GM13976 (cell line): ENCODE measurements around the gene SV2C.

Experiments
- DNase-seq: peaks from one replicate; pipeline ENCODE4 v3.0.0; 2012; ENCODE audit warnings: low spot score
- in situ Hi-C: fragments of 300-500 bp; cut with MboI; formaldehyde crosslinking; loops from one replicate; pipeline ENCODE4 v1.12.0; 2022; ENCODE audit warnings: low sequenced_read_pairs, mixed read lengths, inconsistent platforms; ENCODE audit not compliant: unreplicated experiment
- TF ChIP-seq, protein P1 (sequence below): IDR thresholded peaks from 2 replicates; pipeline ENCODE4 v1.5.1; 2012; ENCODE audit warnings: borderline replicate concordance, mild to moderate bottlenecking; ENCODE audit not compliant: insufficient read depth; ENCODE audit errors: extremely low read depth, missing control alignments, control extremely low read depth

The SV2C gene

DNA sequence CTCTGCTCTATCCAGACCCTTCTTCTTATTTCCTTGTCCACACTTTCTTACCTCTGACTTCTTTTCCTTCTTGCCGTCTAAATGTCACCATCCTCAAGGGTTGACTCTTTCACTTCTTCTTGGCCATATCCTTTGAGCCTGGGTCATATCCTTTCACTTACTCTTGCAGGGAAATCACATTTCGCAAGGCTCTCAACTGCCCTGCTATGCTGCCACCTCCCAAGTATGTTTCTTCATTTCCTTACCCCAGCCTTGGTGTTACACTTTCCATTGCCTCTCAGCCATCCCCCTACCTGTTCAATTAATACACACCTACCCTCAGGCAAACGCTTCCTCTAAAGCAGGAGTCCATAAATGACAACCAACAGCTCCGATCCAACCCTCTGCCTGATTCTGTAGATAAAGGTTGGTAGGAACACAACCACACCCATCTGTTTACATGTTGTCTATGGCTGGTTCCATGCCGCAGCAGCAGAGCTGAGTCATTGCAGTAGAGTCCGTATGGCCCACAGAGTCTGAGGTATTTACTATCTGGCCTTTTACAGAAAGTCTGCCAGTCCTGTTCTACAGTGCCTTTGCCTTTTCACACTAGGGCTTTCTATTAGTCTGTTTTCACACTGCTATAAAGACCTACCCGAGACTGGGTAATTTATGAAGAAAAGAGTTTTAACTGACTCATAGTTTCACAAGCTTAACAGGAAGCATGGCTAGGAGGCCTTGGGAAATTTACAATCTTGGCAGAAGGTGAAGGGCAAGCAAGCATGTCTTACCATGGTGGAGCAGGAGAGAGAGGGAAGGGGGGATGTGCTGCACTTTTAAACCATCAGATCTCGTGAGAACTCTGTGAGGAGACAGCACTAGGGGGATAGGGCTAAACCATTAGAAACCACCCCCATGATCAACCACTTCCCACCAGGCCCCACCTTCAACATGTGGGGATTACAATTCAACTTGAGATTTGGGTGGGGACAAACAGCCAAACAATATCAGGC lies 97.9 kb downstream of the SV2C start:
- DNase-seq = no peak
- in situ Hi-C loops = no loop called here
- TF ChIP-seq, protein P1, sequence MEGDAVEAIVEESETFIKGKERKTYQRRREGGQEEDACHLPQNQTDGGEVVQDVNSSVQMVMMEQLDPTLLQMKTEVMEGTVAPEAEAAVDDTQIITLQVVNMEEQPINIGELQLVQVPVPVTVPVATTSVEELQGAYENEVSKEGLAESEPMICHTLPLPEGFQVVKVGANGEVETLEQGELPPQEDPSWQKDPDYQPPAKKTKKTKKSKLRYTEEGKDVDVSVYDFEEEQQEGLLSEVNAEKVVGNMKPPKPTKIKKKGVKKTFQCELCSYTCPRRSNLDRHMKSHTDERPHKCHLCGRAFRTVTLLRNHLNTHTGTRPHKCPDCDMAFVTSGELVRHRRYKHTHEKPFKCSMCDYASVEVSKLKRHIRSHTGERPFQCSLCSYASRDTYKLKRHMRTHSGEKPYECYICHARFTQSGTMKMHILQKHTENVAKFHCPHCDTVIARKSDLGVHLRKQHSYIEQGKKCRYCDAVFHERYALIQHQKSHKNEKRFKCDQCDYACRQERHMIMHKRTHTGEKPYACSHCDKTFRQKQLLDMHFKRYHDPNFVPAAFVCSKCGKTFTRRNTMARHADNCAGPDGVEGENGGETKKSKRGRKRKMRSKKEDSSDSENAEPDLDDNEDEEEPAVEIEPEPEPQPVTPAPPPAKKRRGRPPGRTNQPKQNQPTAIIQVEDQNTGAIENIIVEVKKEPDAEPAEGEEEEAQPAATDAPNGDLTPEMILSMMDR = no peak

DNA sequence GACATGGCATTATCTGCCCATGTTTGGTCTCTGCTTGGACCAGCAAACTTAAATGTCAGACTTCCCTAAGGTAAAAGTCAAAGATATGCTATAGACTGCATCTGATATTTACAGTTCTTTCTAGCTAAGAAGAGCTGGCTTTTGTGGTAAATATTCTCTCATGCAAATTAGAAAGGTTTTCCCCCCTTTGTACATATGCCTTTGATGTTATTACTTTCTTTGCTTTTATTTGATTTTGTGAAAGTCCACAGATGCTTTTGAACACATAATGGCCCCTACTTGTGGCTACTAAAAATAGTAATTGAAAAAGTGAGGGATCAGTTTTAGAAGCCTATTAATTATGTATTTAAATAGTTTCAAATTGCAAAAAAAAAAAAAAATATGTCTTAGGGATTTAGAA lies 104.2 kb downstream of the SV2C start:
- DNase-seq = no peak
- in situ Hi-C loops = no loop called here
- TF ChIP-seq, protein P1 = no peak

DNA sequence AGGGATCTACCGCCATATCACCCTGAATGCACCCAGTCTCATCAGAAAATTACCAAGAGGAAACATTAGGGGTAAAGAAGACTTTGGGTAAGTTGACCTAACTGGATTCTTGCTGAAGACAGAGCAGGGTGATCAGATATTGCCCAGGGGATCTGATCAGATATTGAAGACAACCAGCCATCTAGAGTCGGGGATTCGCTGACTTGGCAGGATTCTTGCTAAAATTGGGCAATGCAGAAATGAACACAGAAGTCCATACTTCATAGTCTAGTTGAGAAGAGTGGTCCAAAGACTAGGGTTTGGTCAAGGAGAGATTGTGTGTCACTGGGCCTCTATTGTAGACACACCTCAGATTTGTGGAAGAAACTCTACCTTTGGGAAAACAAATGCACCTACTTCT lies 107.2 kb downstream of the SV2C start:
- DNase-seq = no peak
- TF ChIP-seq, protein P1 = no peak

DNA sequence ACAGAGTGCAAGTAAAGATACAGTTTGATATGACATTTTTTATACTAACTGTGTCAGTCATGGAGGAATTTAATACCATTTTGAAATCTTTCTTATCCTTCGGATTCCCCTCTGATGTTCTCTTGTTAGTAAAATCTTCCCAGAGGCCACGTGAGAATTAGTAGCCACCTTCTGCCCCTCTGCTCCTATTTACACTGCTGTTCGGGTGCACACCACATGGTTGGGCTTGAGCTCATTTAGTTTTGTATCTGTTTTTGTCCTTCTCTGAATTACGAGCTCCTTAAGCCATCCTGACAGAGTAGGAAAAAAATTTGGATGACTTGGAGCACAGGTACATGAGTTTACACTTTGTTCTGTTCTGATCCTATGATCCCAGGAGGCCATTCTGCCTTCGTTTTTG lies 109.7 kb downstream of the SV2C start:
- in situ Hi-C loops = no loop called here
- DNase-seq = no peak
- TF ChIP-seq, protein P1 = no peak

More for the DNA sequence above, 107.2 kb downstream of the SV2C start:
- in situ Hi-C loops = no loop called here

DNA sequence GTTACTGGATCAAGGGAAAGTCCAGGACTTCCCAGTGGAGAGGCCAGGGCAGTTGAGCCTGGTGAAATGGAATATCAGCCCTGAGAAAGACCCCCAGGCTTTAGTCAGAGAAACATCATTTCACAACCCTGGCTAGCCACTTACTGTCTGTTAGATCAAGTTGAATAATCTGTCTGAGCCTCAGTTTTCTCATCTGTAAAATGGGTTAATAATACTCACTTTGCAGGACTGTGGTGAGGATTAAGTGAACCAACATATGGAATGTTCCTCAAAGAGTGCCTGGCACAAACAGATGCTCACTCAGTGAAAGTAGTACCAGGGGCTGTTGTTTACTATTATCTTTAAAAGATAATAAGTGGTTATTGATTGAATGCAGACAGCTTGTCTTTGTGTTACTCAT lies 110.5 kb downstream of the SV2C start:
- TF ChIP-seq, protein P1 = no peak
- in situ Hi-C loops = no loop called here

DNA sequence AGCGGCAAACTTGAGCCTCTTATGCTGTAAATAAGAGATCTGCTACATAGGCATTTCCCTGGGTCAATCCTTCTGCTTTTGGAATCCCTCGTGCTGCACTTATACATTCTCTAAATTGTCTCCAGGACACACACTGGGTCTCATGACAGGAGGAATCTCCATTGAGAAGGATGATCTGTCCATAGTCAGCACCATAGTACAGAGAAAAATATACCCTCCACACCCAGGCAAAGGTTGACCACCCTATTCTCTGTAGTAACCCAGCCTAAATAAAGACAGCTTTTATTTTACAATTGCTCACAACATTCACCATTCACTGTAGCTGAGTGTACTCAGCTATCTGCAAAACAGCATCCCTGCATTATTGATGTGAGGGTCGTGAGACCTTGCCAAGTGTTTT lies 111.2 kb downstream of the SV2C start:
- no peak for DNase-seq
- in situ Hi-C loops = no loop called here
- TF ChIP-seq, protein P1 = no peak

More for the DNA sequence above, 110.5 kb downstream of the SV2C start:
- DNase-seq = no peak
